Smooth muscle cell (in vitro differentiated cells): ENCODE measurements around the gene CARTPT. TPM values are rescaled to one million over a fixed set of nuclear protein-coding genes. Genes with fewer than 3 reads are reported as not detected.

Source experiments
- DNase-seq: peaks from one replicate; lab custom pipeline; 2025; ENCODE audit not compliant: unreplicated experiment; lab: John Stamatoyannopoulos, UW
- H2AFZ ChIP-seq: fragments of 200-600 bp; sonication (generic); 2 replicates; pipeline ENCODE4 v1.6.0; 2016; ENCODE audit warnings: antibody characterized with exemption, low read depth, mild to moderate bottlenecking
- H3F3A ChIP-seq: fragments of 200-600 bp; sonication (generic); 2 replicates; pipeline ENCODE4 v1.6.0; 2017; ENCODE audit warnings: antibody characterized with exemption, low read depth
- H3K27ac ChIP-seq: fragments of 200-600 bp; sonication (generic); 2 replicates; pipeline ENCODE4 v1.5.1; 2016; ENCODE audit warnings: low read depth, mild to moderate bottlenecking
- H3K27me3 ChIP-seq: fragments of 200-600 bp; sonication (generic); 2 replicates; pipeline ENCODE4 v1.6.1; 2016; ENCODE audit warnings: low read depth, mild to moderate bottlenecking
- H3K36me3 ChIP-seq: fragments of 200-600 bp; sonication (generic); 2 replicates; pipeline ENCODE4 v1.5.1; 2016; ENCODE audit warnings: low read depth
- H3K4me1 ChIP-seq: fragments of 200-600 bp; sonication (generic); 2 replicates; pipeline ENCODE4 v1.5.1; 2016; ENCODE audit warnings: low read depth
- H3K4me2 ChIP-seq: fragments of 200-600 bp; sonication (generic); 2 replicates; pipeline ENCODE4 v1.6.0; 2016; ENCODE audit warnings: mild to moderate bottlenecking
- H3K4me3 ChIP-seq: fragments of 200-600 bp; sonication (generic); 2 replicates; pipeline ENCODE4 v1.5.1; 2016; ENCODE audit warnings: mild to moderate bottlenecking
- H3K79me2 ChIP-seq: fragments of 200-600 bp; sonication (generic); 2 replicates; pipeline ENCODE4 v1.6.0; 2016; ENCODE audit warnings: low read depth, mild to moderate bottlenecking
- H3K9ac ChIP-seq: fragments of 200-600 bp; sonication (generic); 2 replicates; pipeline ENCODE4 v1.6.0; 2016; ENCODE audit warnings: low read depth
- H3K9me3 ChIP-seq: fragments of 200-600 bp; sonication (generic); replicated peaks from 2 replicates; pipeline ENCODE4 v1.5.1; 2016; ENCODE audit warnings: low read depth
- H4K20me1 ChIP-seq: fragments of 200-600 bp; sonication (generic); 2 replicates; pipeline ENCODE4 v1.6.0; 2016; ENCODE audit warnings: low read depth
- WGBS: methylation state at CpG from one replicate; pipeline ENCODE4 v1.1.7; 2016; ENCODE audit warnings: low lambda C conversion rate; 5-methylcytosine and 5-hydroxymethylcytosine counted together
- polyA plus RNA-seq: library from polyadenylated mRNA; unstranded; fragments of >200 nt; fragmentation: Nextera tagmentation; extraction: Ambion mirVana; gene quantifications from 2 replicates; pipeline ENCODE4 v1.2.1, GENCODE V29; 2016
- total RNA-seq: library from RNA; depleted of rRNA; stranded (reverse); fragments of >200 nt; gene quantifications from 2 replicates; pipeline ENCODE4 v1.2.3, GENCODE V29; 2014
- TF ChIP-seq, protein P1 (sequence below): fragments of 200-600 bp; sonication (generic); IDR thresholded peaks from 2 replicates; pipeline ENCODE4 v1.5.1; 2017; ENCODE audit warnings: borderline replicate concordance, mild to moderate bottlenecking, antibody characterized with exemption; ENCODE audit not compliant: insufficient read depth, poor library complexity, severe bottlenecking

The CARTPT gene
- total and polyA plus RNA-seq, 2 experiments from 2014 or later, result not detected

DNA sequence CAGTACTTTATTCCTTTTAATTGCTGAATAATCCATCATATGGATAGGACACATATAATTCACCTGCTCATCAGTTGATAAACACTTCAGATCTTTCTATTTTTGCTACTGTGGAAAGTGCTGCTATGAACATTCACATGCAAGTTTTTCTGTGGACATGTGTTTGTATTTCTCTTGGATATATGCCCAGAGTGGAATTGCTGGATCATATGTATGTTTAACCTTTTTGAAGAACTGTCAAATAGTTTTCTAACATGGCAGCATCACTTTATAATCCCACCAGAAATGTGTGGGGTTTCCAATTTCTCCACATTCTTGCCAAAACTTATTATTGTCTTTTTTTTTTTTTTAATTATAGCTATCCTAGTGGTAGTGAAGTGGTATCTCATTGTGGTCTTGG, 15.1 kb downstream of the CARTPT start:
- no peak overlapping the region for H2AFZ ChIP-seq
- no peak for DNase-seq
- H3K9ac ChIP-seq, result no peak overlapping the region
- H3K27ac ChIP-seq, result no peak overlapping the region
- no peaks in the 10 kb centered on the region for H3K79me2 ChIP-seq
- H3F3A ChIP-seq, result no peaks in the 10 kb centered on the region
- H4K20me1 ChIP-seq, result no peaks in the 10 kb centered on the region
- H3K4me3 ChIP-seq, result no peak overlapping the region
- H3K27me3 ChIP-seq, result peaks cover 16% of the 10 kb centered on the region
- no peaks in the 10 kb centered on the region for H3K4me1 ChIP-seq
- H3K4me2 ChIP-seq, result no peak overlapping the region
- H3K36me3 ChIP-seq, result no peaks in the 10 kb centered on the region
- TF ChIP-seq, protein P1, sequence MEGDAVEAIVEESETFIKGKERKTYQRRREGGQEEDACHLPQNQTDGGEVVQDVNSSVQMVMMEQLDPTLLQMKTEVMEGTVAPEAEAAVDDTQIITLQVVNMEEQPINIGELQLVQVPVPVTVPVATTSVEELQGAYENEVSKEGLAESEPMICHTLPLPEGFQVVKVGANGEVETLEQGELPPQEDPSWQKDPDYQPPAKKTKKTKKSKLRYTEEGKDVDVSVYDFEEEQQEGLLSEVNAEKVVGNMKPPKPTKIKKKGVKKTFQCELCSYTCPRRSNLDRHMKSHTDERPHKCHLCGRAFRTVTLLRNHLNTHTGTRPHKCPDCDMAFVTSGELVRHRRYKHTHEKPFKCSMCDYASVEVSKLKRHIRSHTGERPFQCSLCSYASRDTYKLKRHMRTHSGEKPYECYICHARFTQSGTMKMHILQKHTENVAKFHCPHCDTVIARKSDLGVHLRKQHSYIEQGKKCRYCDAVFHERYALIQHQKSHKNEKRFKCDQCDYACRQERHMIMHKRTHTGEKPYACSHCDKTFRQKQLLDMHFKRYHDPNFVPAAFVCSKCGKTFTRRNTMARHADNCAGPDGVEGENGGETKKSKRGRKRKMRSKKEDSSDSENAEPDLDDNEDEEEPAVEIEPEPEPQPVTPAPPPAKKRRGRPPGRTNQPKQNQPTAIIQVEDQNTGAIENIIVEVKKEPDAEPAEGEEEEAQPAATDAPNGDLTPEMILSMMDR, result no peak
- H3K9me3 ChIP-seq, result no peaks in the 10 kb centered on the region

DNA sequence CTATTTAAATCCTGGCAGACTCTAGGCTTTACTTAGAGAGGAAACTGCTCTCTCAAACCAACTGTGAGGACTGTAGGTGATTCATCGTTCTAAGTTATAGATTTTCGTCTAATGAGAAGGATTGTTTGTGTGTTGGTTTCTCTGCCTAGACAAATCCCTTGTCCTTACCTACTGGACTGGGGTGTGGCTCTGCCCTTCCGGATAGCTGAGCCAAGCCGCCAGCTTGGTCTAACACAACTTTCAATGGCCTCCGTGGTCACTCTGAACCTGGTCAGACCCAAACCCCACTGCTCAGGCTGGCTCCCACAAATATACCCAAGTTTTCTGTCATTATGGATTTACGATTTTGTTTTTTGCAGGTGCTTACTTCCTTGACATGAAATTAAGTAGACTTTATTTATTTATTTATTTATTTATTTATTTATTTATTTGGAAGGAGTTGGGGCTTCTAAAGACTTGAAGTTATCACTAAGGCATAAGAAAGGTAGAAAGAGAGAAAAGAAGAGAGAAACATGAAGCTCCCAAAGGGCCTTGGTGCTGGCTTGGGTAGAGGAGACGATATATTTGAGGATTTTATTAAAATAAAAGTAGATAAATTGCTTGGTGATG, 19.0 kb downstream of the CARTPT start:
- Histone ChIP-seq H4K20me1 (no peaks in the 10 kb centered on the region), H3K27me3 (peaks cover 7% of the 10 kb centered on the region)

DNA sequence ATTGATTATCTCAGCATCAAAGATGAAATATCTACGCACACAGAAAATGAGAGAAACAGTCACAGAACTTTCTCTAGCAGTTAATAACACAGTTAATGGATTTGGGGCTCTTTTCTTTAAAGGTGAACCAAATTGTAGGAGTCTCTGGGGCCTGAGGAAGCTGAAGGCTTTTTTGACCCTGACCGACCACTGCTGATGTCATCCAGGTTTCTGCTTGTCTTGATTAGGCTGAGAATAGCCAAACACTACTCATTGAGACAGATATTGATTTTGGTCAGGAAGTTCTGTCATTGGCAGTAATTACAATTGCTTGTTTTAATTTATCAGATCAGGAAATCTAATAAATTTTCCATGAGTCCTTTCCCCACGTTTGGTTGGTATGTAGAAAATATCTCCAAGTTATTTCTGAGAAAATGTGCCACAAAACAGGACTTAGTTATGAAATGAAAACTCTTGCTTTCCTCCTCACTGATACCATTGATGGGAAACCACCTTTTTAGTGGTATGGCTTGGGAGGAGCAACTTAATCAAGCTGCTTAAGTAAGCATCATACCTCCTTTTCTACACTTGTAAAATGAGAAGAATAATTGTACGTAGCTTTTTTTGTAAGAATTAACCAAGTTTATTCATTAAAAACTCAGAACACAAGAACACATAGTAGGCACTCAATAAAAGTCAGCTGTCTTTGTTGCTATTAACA, 19.7 kb downstream of the CARTPT start:
- no peaks in the 10 kb centered on the region for H3K4me1 ChIP-seq
- no peaks in the 10 kb centered on the region for H3K9me3 ChIP-seq
- no peaks in the 10 kb centered on the region for H3K79me2 ChIP-seq
- H3K4me2 ChIP-seq, result no peak overlapping the region
- H3F3A ChIP-seq, result no peaks in the 10 kb centered on the region
- H4K20me1 ChIP-seq, result no peaks in the 10 kb centered on the region
- no peak overlapping the region for H3K4me3 ChIP-seq
- no peak overlapping the region for H3K9ac ChIP-seq
- no peaks in the 10 kb centered on the region for H3K36me3 ChIP-seq
- H3K27ac ChIP-seq, result no peak overlapping the region
- peaks cover 7% of the 10 kb centered on the region for H3K27me3 ChIP-seq
- WGBS, result 87% methylated on average over 4 of the region's 4 CpGs
- no peak overlapping the region for H2AFZ ChIP-seq
- TF ChIP-seq, protein P1, result no peak
- no peak for DNase-seq

More for the DNA sequence above, 19.0 kb downstream of the CARTPT start:
- no peaks in the 10 kb centered on the region for H3F3A ChIP-seq
- WGBS, result 91% methylated on average over 7 of the region's 7 CpGs
- no peak overlapping the region for H2AFZ ChIP-seq
- no peak overlapping the region for H3K4me3 ChIP-seq
- no peaks in the 10 kb centered on the region for H3K9me3 ChIP-seq
- H3K36me3 ChIP-seq, result no peaks in the 10 kb centered on the region
- TF ChIP-seq, protein P1, result no peak
- H3K27ac ChIP-seq, result no peak overlapping the region
- no peak overlapping the region for H3K4me2 ChIP-seq
- no peak for DNase-seq
- no peaks in the 10 kb centered on the region for H3K79me2 ChIP-seq
- no peak overlapping the region for H3K9ac ChIP-seq
- H3K4me1 ChIP-seq, result no peaks in the 10 kb centered on the region
